Hematopoietic multipotent progenitor cell treated with erythropoietin and hydrocortisone succinate and interleukin-3 and kit ligand, for 4 days (in vitro differentiated cells): ENCODE results near the gene KAT7.

Experiments used
- DNase-seq: peaks from one replicate; pipeline ENCODE4 v3.0.0-alpha.2; 2015

KAT7 gene

DNA sequence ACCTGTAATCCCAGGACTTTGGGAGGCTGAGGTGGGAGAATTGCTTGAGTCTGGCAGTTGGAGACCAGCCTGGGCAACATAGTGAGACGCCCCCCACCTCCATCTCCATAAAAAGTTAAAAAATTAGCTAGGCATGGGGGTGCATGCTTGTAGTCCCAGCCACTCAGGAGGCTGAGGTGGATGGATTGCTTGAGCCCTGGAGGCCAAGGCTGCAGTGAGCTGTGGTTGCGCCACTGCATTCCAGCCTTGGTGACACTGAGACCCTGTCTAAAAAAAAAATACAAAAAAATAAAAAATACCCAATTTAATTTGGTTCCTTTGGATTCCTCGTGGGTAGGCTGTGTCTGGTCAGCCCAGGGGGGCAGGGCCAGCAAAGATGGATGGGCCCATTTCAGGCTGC is 85.4 kb downstream of the KAT7 start:
- no peak for DNase-seq

GRCh38 chr17:49874911-49875310 is 86.4 kb downstream of the KAT7 start:
- DNase-seq: no peak

DNA sequence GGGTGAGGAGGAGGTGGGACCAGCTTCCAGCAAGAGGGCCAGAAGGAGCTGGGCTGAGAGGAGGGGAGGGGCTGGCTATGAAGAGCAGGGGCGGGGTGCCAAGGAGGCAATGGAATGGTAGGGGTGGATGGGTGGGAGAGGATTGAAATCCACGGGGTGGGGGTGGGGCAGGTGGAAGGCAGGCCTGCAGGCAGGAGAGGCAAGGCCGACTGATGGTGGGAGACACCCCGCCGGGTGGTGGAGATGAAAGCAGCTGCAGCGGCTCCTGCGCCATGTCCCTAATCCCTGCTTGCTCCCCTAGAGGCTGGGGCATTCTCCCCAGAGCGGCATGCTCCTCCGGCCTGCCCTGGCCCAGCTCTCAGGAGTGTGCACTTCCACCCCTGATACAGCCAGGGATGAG is 87.2 kb downstream of the KAT7 start:
- no peak for DNase-seq

GRCh38 chr17:49878931-49879904 is 90.7 kb downstream of the KAT7 start:
- no peak for DNase-seq

- DNase-seq: peak; percentile 80
Measured at GRCh38 chr17:49880291-49881053, 92.0 kb downstream of the KAT7 start.

DNA sequence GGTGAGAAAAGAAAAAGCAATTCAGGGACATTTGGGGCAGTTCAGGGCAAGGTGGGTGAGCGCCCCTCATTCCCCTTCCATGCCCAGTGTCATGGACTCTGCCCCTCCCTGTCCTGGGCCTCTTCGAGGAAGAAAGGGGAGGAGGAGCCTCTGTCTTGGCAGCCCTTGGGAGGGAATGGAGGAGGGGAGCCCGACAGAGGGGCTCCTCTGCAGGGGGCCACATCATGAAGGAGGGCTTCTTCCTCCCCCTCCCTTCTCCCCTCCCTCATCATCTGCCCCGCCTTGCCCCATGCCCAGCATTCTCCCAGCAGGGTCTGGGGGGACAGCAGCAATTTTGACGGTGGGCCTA is 92.5 kb downstream of the KAT7 start:
- DNase-seq: no peak

DNA sequence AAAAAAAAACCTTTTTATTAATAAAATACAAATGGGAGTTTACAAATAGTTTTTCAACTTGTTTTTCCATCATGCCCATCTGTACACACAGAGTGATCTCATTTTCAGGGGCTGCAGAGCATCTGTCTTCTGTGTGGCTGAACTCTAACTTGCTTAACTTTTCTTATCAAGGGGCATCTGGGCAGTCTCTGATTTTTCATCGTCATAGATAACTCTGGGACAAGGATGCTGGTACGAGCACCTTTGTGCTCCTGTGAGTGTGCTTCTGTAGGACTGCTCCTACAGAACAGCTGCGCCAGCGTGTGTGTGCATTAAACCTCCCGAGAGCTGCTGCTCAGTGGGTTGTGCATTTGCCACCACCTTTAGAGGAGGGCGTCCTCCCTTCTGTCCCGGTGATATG is 94.0 kb downstream of the KAT7 start:
- DNase-seq: no peak
